D721Med (cell line): ENCODE data around the gene TMCC2.

ENCODE experiments used
- DNase-seq: peaks from one replicate; pipeline ENCODE4 v3.0.0; 2011; ENCODE audit warnings: low spot score; ENCODE audit not compliant: insufficient read length
- FAIRE-seq: peaks from 2 replicates; lab custom pipeline; 2011; peaks lifted over from hg19 to GRCh38; lab: Jason Lieb, UNC
- CTCF ChIP-seq: IDR thresholded peaks from 2 replicates; pipeline ENCODE4 v1.5.1; 2012; ENCODE audit warnings: mild to moderate bottlenecking, control low read depth; ENCODE audit not compliant: insufficient read depth; ENCODE audit errors: missing control alignments

The TMCC2 gene

GRCh38 chr1:205239078-205239477 is 11.3 kb downstream of the TMCC2 start:
- FAIRE-seq, result no peak
- TF ChIP-seq CTCF, result no peak
- DNase-seq, result no peak

- TF ChIP-seq CTCF, result no peak
- FAIRE-seq, result no peak
Observed at GRCh38 chr1:205240118-205240517, 12.4 kb downstream of the TMCC2 start.

GRCh38 chr1:205240569-205240968 is 12.8 kb downstream of the TMCC2 start:
- peak; percentile 16 for FAIRE-seq
- TF ChIP-seq CTCF, result no peak
- no peak for DNase-seq

More at GRCh38 chr1:205240118-205240517, 12.4 kb downstream of the TMCC2 start:
- peak; percentile 91 for DNase-seq

GRCh38 chr1:205241366-205242030 is 13.8 kb downstream of the TMCC2 start:
- FAIRE-seq (no peak), DNase-seq (no peak)
- no peak for TF ChIP-seq CTCF

GRCh38 chr1:205243350-205244191 is 15.8 kb downstream of the TMCC2 start:
- no peak for TF ChIP-seq CTCF
- FAIRE-seq (no peak), DNase-seq (no peak)

- no peak for TF ChIP-seq CTCF
- DNase-seq (no peak), FAIRE-seq (no peak)
Observed at GRCh38 chr1:205244384-205244783, 16.6 kb downstream of the TMCC2 start.

GRCh38 chr1:205245096-205245495 is 17.4 kb downstream of the TMCC2 start:
- DNase-seq (no peak), FAIRE-seq (no peak)
- TF ChIP-seq CTCF, result no peak
